K562 (cell line): Measurements from ENCODE around the gene FARP2. TPM values are rescaled to one million over a fixed set of nuclear protein-coding genes. Genes with fewer than 3 reads are reported as not detected.

ENCODE experiments used
- ATAC-seq: fragments of 200-7000 bp; cut with Tn5 transposase; 3 replicates; pipeline ENCODE4 v1.9.1; 2020; ENCODE audit warnings: moderate library complexity
- BruUV-seq: library from RNA; stranded (reverse); fragments of 400-500 nt; replicated peaks from 2 replicates; lab custom pipeline; 2021; lab: Mats Ljungman, UMichigan
- CTCF ChIA-PET: fragments of 300-600 bp; formaldehyde crosslinking; extraction: SDS; loops from one replicate; lab custom pipeline; 2021; ENCODE audit warnings: low intra/inter-chr PET ratio; lab: Yijun Ruan, JAX
- POLR2A ChIA-PET: fragments of 300-600, 350-650 bp; sonication (Branson Sonifier 250); formaldehyde crosslinking; extraction: SDS; loops from one replicate; lab custom pipeline; 2021; ENCODE audit warnings: antibody characterized with exemption, inconsistent platforms; lab: Yijun Ruan, JAX
- DNase-seq, 4 experiments: peaks; one replicate each; pipeline versions ENCODE4 v3.0.0 to v3.0.0-alpha.2; 2011 to 2018; ENCODE audit warnings: low spot score in 3 of 4, mixed read lengths in 3 of 4; ENCODE audit errors: extremely low read depth in 1 of 4
- FAIRE-seq: peaks from 2 replicates; lab custom pipeline; 2011; peaks lifted over from hg19 to GRCh38; lab: Jason Lieb, UNC
- H2AFZ ChIP-seq: 2 replicates; pipeline ENCODE4 v1.6.0; 2011; ENCODE audit warnings: low read depth, low read length, control low read depth, inconsistent platforms
- H3K27ac ChIP-seq: fragments of 200-600 bp; 3 replicates; pipeline ENCODE4 v1.8.0; 2011; ENCODE audit warnings: low read depth, mild to moderate bottlenecking, control low read depth, inconsistent platforms, low read length, moderate library complexity, mixed read lengths; ENCODE audit errors: extremely low read depth
- H3K27me3 ChIP-seq, 2 experiments: fragments of 300-600 bp in 1 of 2; 2 replicates in 1 of 2; 3 replicates in 1 of 2; pipeline versions ENCODE4 v1.6.0 to v1.8.0; 2011; ENCODE audit warnings: inconsistent platforms in 2 of 2, low read length in 2 of 2, mild to moderate bottlenecking in 1 of 2, mixed read lengths in 1 of 2, moderate library complexity in 1 of 2; ENCODE audit not compliant: control insufficient read depth in 2 of 2, insufficient read depth in 2 of 2
- H3K36me3 ChIP-seq: fragments of 300-600 bp; 3 replicates; pipeline ENCODE4 v1.8.0; 2011; ENCODE audit warnings: mild to moderate bottlenecking, low read length, inconsistent platforms; ENCODE audit not compliant: control insufficient read depth, insufficient read depth
- H3K4me1 ChIP-seq, 2 experiments: fragments of 200-600 bp in 1 of 2; replicated peaks in 1 of 2; 2 replicates in 1 of 2; 3 replicates in 1 of 2; pipeline versions ENCODE4 v1.5.1 to v1.8.0; 2011; ENCODE audit warnings: inconsistent platforms in 2 of 2, low read length in 2 of 2, mild to moderate bottlenecking in 1 of 2, mixed read lengths in 1 of 2, moderate library complexity in 1 of 2; ENCODE audit not compliant: control insufficient read depth in 2 of 2, insufficient read depth in 2 of 2
- H3K4me2 ChIP-seq: 2 replicates; pipeline ENCODE4 v1.6.1; 2011; ENCODE audit warnings: low read length, control low read depth, inconsistent platforms, mixed read lengths; ENCODE audit not compliant: insufficient read depth
- H3K4me3 ChIP-seq: fragments of 200-600 bp; sonication (generic), shearing (Covaris generic); 2 replicates; pipeline ENCODE4 v1.5.1; 2016; ENCODE audit warnings: control low read depth, inconsistent platforms
- H3K79me2 ChIP-seq: fragments of 200-600 bp; 3 replicates; pipeline ENCODE4 v1.8.0; 2011; ENCODE audit warnings: low read length, inconsistent platforms; ENCODE audit not compliant: control insufficient read depth, insufficient read depth
- H3K9ac ChIP-seq, 2 experiments: 2 replicates each; pipeline versions ENCODE4 v1.6.0 to v1.6.1; 2011; ENCODE audit warnings: low read depth in 2 of 2, low read length in 2 of 2, control low read depth in 1 of 2, inconsistent platforms in 1 of 2, mild to moderate bottlenecking in 1 of 2, mixed read lengths in 1 of 2; ENCODE audit not compliant: insufficient read depth in 1 of 2
- H3K9me1 ChIP-seq: one replicate; pipeline ENCODE4 v1.6.0; 2011; ENCODE audit warnings: inconsistent platforms, mild to moderate bottlenecking, low read length, moderate library complexity; ENCODE audit not compliant: control insufficient read depth, insufficient read depth
- H3K9me3 ChIP-seq: replicated peaks from 2 replicates; pipeline ENCODE4 v1.5.1; 2011; ENCODE audit warnings: low read depth, low read length, inconsistent platforms; ENCODE audit not compliant: control insufficient read depth, insufficient read depth
- H4K20me1 ChIP-seq: replicated peaks from 2 replicates; pipeline ENCODE4 v1.6.1; 2011; ENCODE audit warnings: low read length, inconsistent platforms, mixed read lengths; ENCODE audit not compliant: control insufficient read depth, insufficient read depth
- CBFB ChIP-seq: sonication (generic); formaldehyde crosslinking; IDR thresholded peaks from 2 replicates; pipeline ENCODE4 v1.4.0; 2020; ENCODE audit warnings: mild to moderate bottlenecking, missing genetic modification reagents
- CC2D1A ChIP-seq: fragments of 450-650 bp; IDR thresholded peaks from 2 replicates; pipeline ENCODE4 v1.6.1; 2017; ENCODE audit warnings: mild to moderate bottlenecking
- FOXA1 ChIP-seq: fragments of 450-650 bp; IDR thresholded peaks from 2 replicates; pipeline ENCODE4 v1.6.1; 2016; ENCODE audit warnings: mild to moderate bottlenecking, borderline replicate concordance
- HDAC8 ChIP-seq: fragments of 450-650 bp; IDR thresholded peaks from 2 replicates; pipeline ENCODE4 v1.6.1; 2016; ENCODE audit warnings: mild to moderate bottlenecking, missing genetic modification characterization, moderate library complexity, missing compliant biosample characterization
- HLTF ChIP-seq: fragments of 450-650 bp; IDR thresholded peaks from 2 replicates; pipeline ENCODE4 v1.6.1; 2016
- MAFK ChIP-seq: IDR thresholded peaks from 2 replicates; pipeline ENCODE4 v1.6.1; 2011; ENCODE audit warnings: low read length, improper control_type of control experiment
- RBM15 ChIP-seq: fragments of 200-400 bp; formaldehyde crosslinking; IDR thresholded peaks from 2 replicates; pipeline ENCODE4 v1.6.1; 2018; ENCODE audit warnings: mild to moderate bottlenecking, low read length, moderate library complexity; ENCODE audit not compliant: insufficient read depth
- RHOXF2B ChIP-seq: fragments of 250-450 bp; sonication (Bioruptor Pico); conservative IDR thresholded peaks from 2 replicates; pipeline ENCODE4 v1.5.1; 2021
- SMAD3 ChIP-seq: fragments of 450-650 bp; formaldehyde crosslinking; conservative IDR thresholded peaks from 2 replicates; pipeline ENCODE4 v1.4.0; 2020; ENCODE audit warnings: mild to moderate bottlenecking
- STAT5B ChIP-seq: fragments of 250-450 bp; sonication (Bioruptor Pico); IDR thresholded peaks from 2 replicates; pipeline ENCODE4 v1.8.0; 2021; ENCODE audit warnings: mild to moderate bottlenecking, inconsistent platforms
- WGBS: fragments of 100-300 bp; shearing (Covaris generic); methylation state at CpG from one replicate; pipeline ENCODE4 v1.1.6; 2016; ENCODE audit warnings: low coverage, mixed read lengths; ENCODE audit not compliant: insufficient coverage; ENCODE audit errors: missing lambda C conversion rate; 5-methylcytosine and 5-hydroxymethylcytosine counted together
- in situ Hi-C: fragments of 300-500 bp; cut with MboI; formaldehyde crosslinking; loops from 4 replicates; pipeline ENCODE4 v1.15.0; 2018; ENCODE audit warnings: inconsistent platforms, mixed read lengths
- intact Hi-C: fragments of 100-400 bp; cut with micrococcal nuclease; formaldehyde crosslinking; loops from 2 replicates; pipeline ENCODE4 v1.14.2; 2022
- polyA plus RNA-seq, 8 experiments: library from polyadenylated mRNA; depleted of rRNA in 4 of 8; stranded (reverse) in 5 of 8; unstranded in 3 of 8; fragments of >200 nt; fragmentation: Nextera tagmentation in 2 of 8; fragmentation: Illumina TruSeq in 1 of 8; extraction: Ambion mirVana in 2 of 8; extraction: Trizol in 1 of 8; gene quantifications; 2 replicates each; pipeline versions ENCODE4 v1.2.1 to v1.2.3, GENCODE V29; 2011 to 2014; ENCODE audit warnings: inconsistent platforms in 1 of 8, missing spikeins in 1 of 8
- total RNA-seq, 7 experiments: library from RNA; depleted of rRNA in 6 of 7; stranded (reverse); fragments of >200 nt in 6 of 7; fragmentation: Illumina TruSeq in 2 of 7; extraction: Trizol in 2 of 7; gene quantifications; 2 replicates each; pipeline versions ENCODE4 v1.2.1 to v1.2.3, GENCODE V29; 2011 to 2021; ENCODE audit warnings: low replicate concordance in 1 of 7
- TF ChIP-seq, protein P1 (sequence below): fragments of 250-450 bp; sonication (Bioruptor Pico); IDR thresholded peaks from 2 replicates; pipeline ENCODE4 v1.8.0; 2022; ENCODE audit warnings: moderate library complexity, mild to moderate bottlenecking, inconsistent platforms
- TF ChIP-seq, protein P2 (sequence below): fragments of 250-450 bp; sonication (Bioruptor Pico); IDR thresholded peaks from 2 replicates; pipeline ENCODE4 v1.4.0; 2020; ENCODE audit warnings: mild to moderate bottlenecking, moderate library complexity
- TF ChIP-seq, protein P3 (sequence below): sonication (generic); formaldehyde crosslinking; IDR thresholded peaks from 2 replicates; pipeline ENCODE4 v1.8.0; 2022; ENCODE audit warnings: mild to moderate bottlenecking, missing genetic modification reagents
- TF ChIP-seq, protein P4 (sequence below): fragments of 450-650 bp; IDR thresholded peaks from 2 replicates; pipeline ENCODE4 v1.6.1; 2016; ENCODE audit warnings: low read depth, mild to moderate bottlenecking, moderate library complexity
- TF ChIP-seq, protein P5 (sequence below), 2 experiments: fragments of 450-650 bp; IDR thresholded peaks; 2 replicates each; pipeline ENCODE4 v1.6.1; 2018; ENCODE audit warnings: mild to moderate bottlenecking in 2 of 2, low read depth in 1 of 2; ENCODE audit not compliant: partially characterized antibody in 2 of 2

Gene FARP2
- total and polyA plus RNA-seq, 9 of the 15 experiments (the other 6 are each of a cell fraction or from before 2014, with no cell fraction given): 4.1 to 38.1 (median 21.1) TPM

DNA sequence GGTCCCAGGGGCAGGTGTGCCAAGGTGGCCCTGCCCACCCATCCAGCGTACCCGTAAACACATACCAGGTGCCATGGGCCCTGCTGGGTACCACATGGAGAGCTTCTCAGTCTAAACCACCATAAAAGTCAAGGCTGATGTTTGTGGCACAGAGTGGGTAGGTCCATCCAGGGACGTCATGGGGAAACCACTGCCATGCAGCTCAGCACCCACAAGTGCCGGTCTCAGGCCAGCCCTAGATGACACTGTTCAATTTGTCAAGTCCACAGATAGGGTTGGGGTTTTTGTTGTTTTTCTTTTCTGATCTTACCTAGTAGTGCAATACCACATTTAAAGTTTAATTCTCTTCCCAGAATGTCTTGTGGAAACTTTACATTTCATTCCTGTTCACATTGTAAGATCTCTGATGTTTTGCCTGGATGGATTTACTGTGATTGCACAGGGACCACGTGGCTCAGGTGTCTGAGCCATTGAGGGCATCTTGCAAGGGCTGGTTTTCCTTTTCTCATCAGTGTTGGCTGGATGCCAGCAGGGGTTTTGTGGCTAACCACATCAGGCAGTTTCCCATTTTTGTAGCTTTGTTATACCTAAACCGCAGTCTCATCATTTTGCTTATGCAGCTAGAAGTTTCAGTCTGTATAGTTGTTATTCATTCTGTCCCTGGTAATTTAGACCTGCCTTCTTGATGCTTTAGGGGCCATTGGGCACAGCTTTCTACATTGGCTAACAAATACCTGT, 87.6 kb downstream of the FARP2 start:
- 70% methylated on average over 5 of the region's 6 CpGs for WGBS
- in situ Hi-C loops (no loop called here), intact Hi-C loops (no loop called here)
- H2AFZ ChIP-seq: no peak overlapping the region
- H3K9ac ChIP-seq: no peak overlapping the region
- DNase-seq (peak in 1 of 4 experiments; percentile 68), FAIRE-seq (peak; percentile 80), ATAC-seq (peak; percentile 58)
- no peaks in the 10 kb centered on the region for H4K20me1 ChIP-seq
- no peak overlapping the region for H3K4me3 ChIP-seq
- no TSS peak for BruUV-seq
- H3K36me3 ChIP-seq: peaks cover 46% of the 10 kb centered on the region; the same call in 2 of the 3 replicates
- H3K27ac ChIP-seq: no peak overlapping the region
- H3K9me3 ChIP-seq: no peaks in the 10 kb centered on the region
- H3K79me2 ChIP-seq: no peaks in the 10 kb centered on the region
- H3K4me1 ChIP-seq: peaks cover 0 to 4% of the 10 kb centered on the region in 2 experiments; a peak in 3 of 5 replicates
- ChIA-PET POLR2A (interaction anchor here (0.6 to 0.7 kb wide), 2 partner anchors 17 to 35 kb away, joined by 3 read pairs; no protein-coding TSS in a partner anchor), CTCF (no interaction called here)
- H3K27me3 ChIP-seq: no peaks in the 10 kb centered on the region
- no peaks in the 10 kb centered on the region for H3K9me1 ChIP-seq
- no peak overlapping the region for H3K4me2 ChIP-seq
- TF ChIP-seq, protein P1, sequence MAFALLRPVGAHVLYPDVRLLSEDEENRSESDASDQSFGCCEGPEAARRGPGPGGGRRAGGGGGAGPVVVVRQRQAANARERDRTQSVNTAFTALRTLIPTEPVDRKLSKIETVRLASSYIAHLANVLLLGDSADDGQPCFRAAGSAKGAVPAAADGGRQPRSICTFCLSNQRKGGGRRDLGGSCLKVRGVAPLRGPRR (CRISPR knock-in tag): no peak
- TF ChIP-seq CC2D1A (no peak), HLTF (no peak), MAFK (peak; percentile 35; the same call in 1 of the 2 replicates), RHOXF2B (CRISPR knock-in tag) (no peak), STAT5B (no peak), HDAC8 (tag) (no peak), CBFB (CRISPR knock-in tag) (no peak), SMAD3 (no peak), RBM15 (no peak), FOXA1 (no peak)
- TF ChIP-seq, protein P2, sequence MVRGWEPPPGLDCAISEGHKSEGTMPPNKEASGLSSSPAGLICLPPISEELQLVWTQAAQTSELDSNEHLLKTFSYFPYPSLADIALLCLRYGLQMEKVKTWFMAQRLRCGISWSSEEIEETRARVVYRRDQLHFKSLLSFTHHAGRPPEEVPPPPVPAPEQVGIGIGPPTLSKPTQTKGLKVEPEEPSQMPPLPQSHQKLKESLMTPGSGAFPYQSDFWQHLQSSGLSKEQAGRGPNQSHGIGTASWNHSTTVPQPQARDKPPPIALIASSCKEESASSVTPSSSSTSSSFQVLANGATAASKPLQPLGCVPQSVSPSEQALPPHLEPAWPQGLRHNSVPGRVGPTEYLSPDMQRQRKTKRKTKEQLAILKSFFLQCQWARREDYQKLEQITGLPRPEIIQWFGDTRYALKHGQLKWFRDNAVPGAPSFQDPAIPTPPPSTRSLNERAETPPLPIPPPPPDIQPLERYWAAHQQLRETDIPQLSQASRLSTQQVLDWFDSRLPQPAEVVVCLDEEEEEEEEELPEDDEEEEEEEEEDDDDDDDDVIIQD (CRISPR knock-in tag): no peak
- TF ChIP-seq, protein P3, sequence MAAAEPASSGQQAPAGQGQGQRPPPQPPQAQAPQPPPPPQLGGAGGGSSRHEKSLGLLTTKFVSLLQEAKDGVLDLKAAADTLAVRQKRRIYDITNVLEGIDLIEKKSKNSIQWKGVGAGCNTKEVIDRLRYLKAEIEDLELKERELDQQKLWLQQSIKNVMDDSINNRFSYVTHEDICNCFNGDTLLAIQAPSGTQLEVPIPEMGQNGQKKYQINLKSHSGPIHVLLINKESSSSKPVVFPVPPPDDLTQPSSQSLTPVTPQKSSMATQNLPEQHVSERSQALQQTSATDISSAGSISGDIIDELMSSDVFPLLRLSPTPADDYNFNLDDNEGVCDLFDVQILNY (CRISPR knock-in tag): no peak
- TF ChIP-seq, protein P4, sequence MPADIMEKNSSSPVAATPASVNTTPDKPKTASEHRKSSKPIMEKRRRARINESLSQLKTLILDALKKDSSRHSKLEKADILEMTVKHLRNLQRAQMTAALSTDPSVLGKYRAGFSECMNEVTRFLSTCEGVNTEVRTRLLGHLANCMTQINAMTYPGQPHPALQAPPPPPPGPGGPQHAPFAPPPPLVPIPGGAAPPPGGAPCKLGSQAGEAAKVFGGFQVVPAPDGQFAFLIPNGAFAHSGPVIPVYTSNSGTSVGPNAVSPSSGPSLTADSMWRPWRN: peak; percentile 47; the same call in 1 of the 2 replicates
- TF ChIP-seq, protein P5, sequence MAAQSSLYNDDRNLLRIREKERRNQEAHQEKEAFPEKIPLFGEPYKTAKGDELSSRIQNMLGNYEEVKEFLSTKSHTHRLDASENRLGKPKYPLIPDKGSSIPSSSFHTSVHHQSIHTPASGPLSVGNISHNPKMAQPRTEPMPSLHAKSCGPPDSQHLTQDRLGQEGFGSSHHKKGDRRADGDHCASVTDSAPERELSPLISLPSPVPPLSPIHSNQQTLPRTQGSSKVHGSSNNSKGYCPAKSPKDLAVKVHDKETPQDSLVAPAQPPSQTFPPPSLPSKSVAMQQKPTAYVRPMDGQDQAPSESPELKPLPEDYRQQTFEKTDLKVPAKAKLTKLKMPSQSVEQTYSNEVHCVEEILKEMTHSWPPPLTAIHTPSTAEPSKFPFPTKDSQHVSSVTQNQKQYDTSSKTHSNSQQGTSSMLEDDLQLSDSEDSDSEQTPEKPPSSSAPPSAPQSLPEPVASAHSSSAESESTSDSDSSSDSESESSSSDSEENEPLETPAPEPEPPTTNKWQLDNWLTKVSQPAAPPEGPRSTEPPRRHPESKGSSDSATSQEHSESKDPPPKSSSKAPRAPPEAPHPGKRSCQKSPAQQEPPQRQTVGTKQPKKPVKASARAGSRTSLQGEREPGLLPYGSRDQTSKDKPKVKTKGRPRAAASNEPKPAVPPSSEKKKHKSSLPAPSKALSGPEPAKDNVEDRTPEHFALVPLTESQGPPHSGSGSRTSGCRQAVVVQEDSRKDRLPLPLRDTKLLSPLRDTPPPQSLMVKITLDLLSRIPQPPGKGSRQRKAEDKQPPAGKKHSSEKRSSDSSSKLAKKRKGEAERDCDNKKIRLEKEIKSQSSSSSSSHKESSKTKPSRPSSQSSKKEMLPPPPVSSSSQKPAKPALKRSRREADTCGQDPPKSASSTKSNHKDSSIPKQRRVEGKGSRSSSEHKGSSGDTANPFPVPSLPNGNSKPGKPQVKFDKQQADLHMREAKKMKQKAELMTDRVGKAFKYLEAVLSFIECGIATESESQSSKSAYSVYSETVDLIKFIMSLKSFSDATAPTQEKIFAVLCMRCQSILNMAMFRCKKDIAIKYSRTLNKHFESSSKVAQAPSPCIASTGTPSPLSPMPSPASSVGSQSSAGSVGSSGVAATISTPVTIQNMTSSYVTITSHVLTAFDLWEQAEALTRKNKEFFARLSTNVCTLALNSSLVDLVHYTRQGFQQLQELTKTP (IDR thresholded peaks at IDR 0.05; ENCODE audit: low read depth in 1 of 2, partially characterized antibody in 2 of 2): no peak
